Chondrocyte (in vitro differentiated cells): ENCODE measurements around the gene PRKCA. TPM values are rescaled to one million over a fixed set of nuclear protein-coding genes. Genes with fewer than 3 reads are reported as not detected.

Experiments
- DNase-seq: peaks from one replicate; pipeline ENCODE4 v3.0.0; 2021; ENCODE audit warnings: mixed read lengths, low spot score
- H3K27ac Mint-ChIP-seq: one replicate; pipeline ENCODE4 v1.8.0; 2021; ENCODE audit warnings: mild to moderate bottlenecking, moderate library complexity, mixed read lengths; ENCODE audit not compliant: unreplicated experiment
- H3K27me3 Mint-ChIP-seq: 2 replicates; pipeline ENCODE4 v1.8.0; 2021; ENCODE audit warnings: low read depth, mixed read lengths
- H3K36me3 Mint-ChIP-seq: 2 replicates; pipeline ENCODE4 v1.8.0; 2021; ENCODE audit warnings: low read depth, mixed read lengths
- H3K4me1 Mint-ChIP-seq: 2 replicates; pipeline ENCODE4 v1.8.0; 2021; ENCODE audit warnings: low read depth, mild to moderate bottlenecking, mixed read lengths
- H3K4me3 Mint-ChIP-seq: one replicate; pipeline ENCODE4 v1.8.0; 2021; ENCODE audit warnings: mild to moderate bottlenecking, moderate library complexity, mixed read lengths; ENCODE audit not compliant: unreplicated experiment
- H3K9me3 Mint-ChIP-seq: 2 replicates; pipeline ENCODE4 v1.8.0; 2021; ENCODE audit warnings: low read depth, mixed read lengths
- CTCF ChIP-seq: fragments of 200-600 bp; sonication (generic); IDR thresholded peaks from 2 replicates; pipeline ENCODE4 v1.5.0; 2021; ENCODE audit warnings: antibody characterized with exemption, mild to moderate bottlenecking, moderate library complexity
- total RNA-seq: library from RNA; stranded (reverse); gene quantifications from 3 replicates; pipeline ENCODE4 v1.2.1, GENCODE V29; 2021

The PRKCA gene
- total RNA-seq, 1 donor from 2014 or later = 51.5 TPM

DNA sequence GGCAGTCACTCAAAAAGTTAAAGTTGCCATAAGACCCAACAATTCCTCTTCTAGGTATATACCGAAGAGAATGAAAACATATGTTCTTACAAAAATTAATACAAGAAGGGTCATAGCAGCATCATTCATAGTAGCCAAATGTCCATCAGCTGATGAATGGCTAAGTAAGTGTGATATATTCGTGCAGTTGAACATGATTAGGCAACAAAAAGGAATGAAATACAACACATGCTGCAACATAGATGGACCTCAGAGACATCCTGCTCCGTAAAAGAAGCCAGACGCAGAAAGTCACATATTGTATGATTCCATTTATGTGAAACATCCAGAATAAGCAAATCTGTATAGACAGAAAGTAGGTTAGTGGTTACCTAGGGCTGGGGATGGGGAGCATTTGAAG is 303.1 kb downstream of the PRKCA start:
- no peak for DNase-seq
- peaks cover 2% of the 10 kb centered on the region for H3K36me3 Mint-ChIP-seq
- no peak overlapping the region for H3K4me3 Mint-ChIP-seq
- TF ChIP-seq CTCF = no peak
- H3K27me3 Mint-ChIP-seq = no peaks in the 10 kb centered on the region
- H3K9me3 Mint-ChIP-seq = peaks cover 1% of the 10 kb centered on the region
- peaks cover 28% of the 10 kb centered on the region for H3K4me1 Mint-ChIP-seq
- H3K27ac Mint-ChIP-seq = no peak overlapping the region

DNA sequence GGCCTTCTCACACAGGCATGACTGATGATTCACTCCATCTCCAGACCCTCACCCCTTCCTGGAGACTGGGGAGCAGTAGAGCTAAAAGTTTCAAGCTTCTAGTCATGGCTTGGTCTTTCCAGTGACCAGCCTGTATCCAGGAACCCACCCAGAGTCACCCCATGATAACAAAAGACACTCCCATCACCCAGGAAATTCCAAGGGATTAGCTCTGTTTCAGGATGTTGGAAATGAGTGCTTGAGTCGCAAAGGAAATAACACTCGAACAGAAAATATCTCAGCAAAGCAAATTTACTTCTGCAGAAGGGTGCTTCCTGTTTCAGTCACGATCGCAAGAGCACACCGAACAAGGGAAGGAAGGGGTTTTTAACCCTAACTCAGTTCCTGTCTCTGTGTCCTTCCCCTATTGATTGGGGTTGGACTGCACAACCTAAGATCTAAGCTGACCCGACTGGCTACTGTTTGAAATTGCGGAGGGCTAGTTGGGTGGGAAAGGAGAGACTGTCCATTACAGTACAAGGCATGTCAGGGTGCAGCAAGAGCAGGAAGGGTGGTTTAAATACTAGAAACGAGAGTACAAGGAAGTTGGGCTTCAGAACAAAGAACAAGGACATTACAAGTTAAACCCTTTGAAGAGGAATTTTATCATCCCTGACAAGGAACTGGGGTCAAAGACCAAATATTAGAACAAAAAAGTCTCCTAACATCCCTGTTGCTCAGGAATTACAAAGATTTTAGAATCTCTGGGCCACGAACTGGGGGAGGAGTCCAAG is 308.1 kb downstream of the PRKCA start:
- Mint-ChIP-seq H3K36me3 (peaks cover 2% of the 10 kb centered on the region), H3K4me1 (peaks cover 22% of the 10 kb centered on the region), H3K27ac (peak overlapping the region; percentile 60), H3K27me3 (no peaks in the 10 kb centered on the region), H3K4me3 (peak overlapping the region; percentile 36), H3K9me3 (peaks cover 11% of the 10 kb centered on the region)
- TF ChIP-seq CTCF = no peak
- no peak for DNase-seq

DNA sequence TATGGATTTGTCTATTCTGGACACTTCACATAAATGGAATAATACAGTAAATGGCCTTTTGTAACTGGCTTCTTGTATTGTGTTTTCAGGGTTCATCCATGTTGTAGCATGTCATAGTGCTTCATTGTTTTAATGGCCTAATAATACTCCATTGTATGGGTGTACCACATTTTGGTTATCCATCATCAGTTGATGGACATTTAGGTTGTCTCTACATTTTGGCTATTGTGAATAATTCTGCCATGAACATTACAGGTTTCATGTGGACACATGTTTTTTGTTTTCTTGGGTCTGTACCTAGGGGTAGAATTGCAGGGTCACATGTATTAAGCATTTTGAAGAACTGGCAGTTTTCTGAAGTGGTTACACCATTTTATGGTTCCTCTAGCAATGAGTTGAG is 309.0 kb downstream of the PRKCA start:
- H3K4me3 Mint-ChIP-seq = no peak overlapping the region
- peaks cover 21% of the 10 kb centered on the region for H3K4me1 Mint-ChIP-seq
- no peaks in the 10 kb centered on the region for H3K27me3 Mint-ChIP-seq
- H3K36me3 Mint-ChIP-seq = peaks cover 2% of the 10 kb centered on the region
- no peak for TF ChIP-seq CTCF
- H3K9me3 Mint-ChIP-seq = peaks cover 11% of the 10 kb centered on the region
- DNase-seq = no peak
- no peak overlapping the region for H3K27ac Mint-ChIP-seq

DNA sequence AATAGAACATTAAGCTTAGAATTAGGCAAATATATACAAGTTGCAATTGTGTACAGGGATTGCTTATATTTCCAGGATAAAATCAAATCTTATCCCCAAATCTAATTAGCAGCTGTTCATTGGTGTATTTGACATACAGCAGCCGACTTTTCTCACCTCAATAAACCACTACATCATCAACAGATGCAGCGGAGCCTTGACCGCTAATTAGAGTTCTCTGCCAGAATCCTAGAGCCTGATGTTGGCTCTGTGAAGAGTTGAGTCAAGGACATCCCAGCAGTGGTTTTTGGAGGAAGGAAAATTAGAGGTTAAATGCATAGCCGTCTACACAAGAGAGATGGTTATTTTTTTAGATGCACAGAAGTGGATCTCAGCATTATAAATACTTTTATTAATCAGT is 310.6 kb downstream of the PRKCA start:
- Mint-ChIP-seq H3K27ac (no peak overlapping the region), H3K9me3 (peaks cover 11% of the 10 kb centered on the region), H3K36me3 (peaks cover 2% of the 10 kb centered on the region), H3K27me3 (no peaks in the 10 kb centered on the region), H3K4me1 (peaks cover 21% of the 10 kb centered on the region), H3K4me3 (no peak overlapping the region)
- TF ChIP-seq CTCF = no peak
- no peak for DNase-seq

GRCh38 chr17:66614469-66614868 is 312.1 kb downstream of the PRKCA start:
- no peak for DNase-seq
- Mint-ChIP-seq H3K27ac (no peak overlapping the region), H3K4me1 (peaks cover 25% of the 10 kb centered on the region), H3K4me3 (no peak overlapping the region), H3K27me3 (no peaks in the 10 kb centered on the region), H3K36me3 (no peaks in the 10 kb centered on the region), H3K9me3 (peaks cover 11% of the 10 kb centered on the region)
- TF ChIP-seq CTCF = no peak
